Measurements from ENCODE around the gene GABRA5. TPM values are rescaled to one million over a fixed set of nuclear protein-coding genes. Genes with fewer than 3 reads are reported as not detected.

GABRA5 gene
- total RNA-seq, 6 experiments from 2014 or later: 2.0 to 4.9 (median 3.2) TPM

DNA sequence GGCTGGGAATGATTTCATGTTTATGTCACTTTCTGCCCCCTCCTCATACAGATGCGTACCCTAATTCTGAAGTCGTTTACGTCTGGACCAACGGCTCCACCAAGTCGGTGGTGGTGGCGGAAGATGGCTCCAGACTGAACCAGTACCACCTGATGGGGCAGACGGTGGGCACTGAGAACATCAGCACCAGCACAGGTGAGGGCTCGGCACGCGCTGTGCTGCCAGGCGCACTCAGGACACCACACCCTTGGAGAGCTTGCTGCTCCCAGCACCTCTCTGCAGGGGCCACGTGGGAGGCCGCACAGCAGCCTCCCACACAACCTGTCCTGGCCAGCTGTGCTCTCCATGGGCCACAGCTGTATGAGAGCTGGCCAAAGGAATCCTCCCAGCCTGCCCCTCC, 70.3 kb downstream of the GABRA5 start:
- peaks cover 9% of the 10 kb centered on the region for H3K36me3 Mint-ChIP-seq (ENCODE audit: low read depth)
- peaks cover 6% of the 10 kb centered on the region; the same call in 1 of the 2 replicates for H3K27me3 Mint-ChIP-seq (ENCODE audit: insufficient read depth)
- TF ChIP-seq, protein P1, sequence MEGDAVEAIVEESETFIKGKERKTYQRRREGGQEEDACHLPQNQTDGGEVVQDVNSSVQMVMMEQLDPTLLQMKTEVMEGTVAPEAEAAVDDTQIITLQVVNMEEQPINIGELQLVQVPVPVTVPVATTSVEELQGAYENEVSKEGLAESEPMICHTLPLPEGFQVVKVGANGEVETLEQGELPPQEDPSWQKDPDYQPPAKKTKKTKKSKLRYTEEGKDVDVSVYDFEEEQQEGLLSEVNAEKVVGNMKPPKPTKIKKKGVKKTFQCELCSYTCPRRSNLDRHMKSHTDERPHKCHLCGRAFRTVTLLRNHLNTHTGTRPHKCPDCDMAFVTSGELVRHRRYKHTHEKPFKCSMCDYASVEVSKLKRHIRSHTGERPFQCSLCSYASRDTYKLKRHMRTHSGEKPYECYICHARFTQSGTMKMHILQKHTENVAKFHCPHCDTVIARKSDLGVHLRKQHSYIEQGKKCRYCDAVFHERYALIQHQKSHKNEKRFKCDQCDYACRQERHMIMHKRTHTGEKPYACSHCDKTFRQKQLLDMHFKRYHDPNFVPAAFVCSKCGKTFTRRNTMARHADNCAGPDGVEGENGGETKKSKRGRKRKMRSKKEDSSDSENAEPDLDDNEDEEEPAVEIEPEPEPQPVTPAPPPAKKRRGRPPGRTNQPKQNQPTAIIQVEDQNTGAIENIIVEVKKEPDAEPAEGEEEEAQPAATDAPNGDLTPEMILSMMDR (IDR thresholded peaks at IDR 0.05): no peak
- no peak for DNase-seq
- H3K9me3 Mint-ChIP-seq: peaks cover 35% of the 10 kb centered on the region
- H3K4me3 Mint-ChIP-seq: no peak overlapping the region
- H3K4me1 Mint-ChIP-seq (ENCODE audit: low read depth): no peaks in the 10 kb centered on the region
- no peak overlapping the region for H3K27ac Mint-ChIP-seq

DNA sequence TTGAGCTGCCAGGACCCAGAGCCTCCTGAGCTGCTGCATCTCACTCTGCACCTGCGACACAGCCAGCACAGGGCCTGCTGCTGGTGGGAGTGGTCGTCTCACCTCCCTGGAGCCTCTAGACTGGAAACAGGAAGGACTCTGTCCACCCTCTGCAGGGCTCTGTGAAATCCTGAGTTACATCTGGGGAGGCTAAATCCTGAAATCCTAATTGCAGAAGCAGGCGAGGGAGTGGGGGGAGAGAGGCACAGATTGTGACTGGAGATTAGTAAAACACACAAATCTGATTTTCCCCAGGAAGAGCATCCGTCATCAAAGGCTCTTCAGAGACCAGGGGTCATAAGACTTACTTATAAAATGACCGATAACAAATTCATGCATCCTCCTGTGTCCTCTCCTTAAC, 72.5 kb downstream of the GABRA5 start:
- H3K9me3 Mint-ChIP-seq: peaks cover 46% of the 10 kb centered on the region
- no peak overlapping the region for H3K27ac Mint-ChIP-seq
- no peak overlapping the region for H3K4me3 Mint-ChIP-seq
- peaks cover 13% of the 10 kb centered on the region for H3K36me3 Mint-ChIP-seq (ENCODE audit: low read depth)
- TF ChIP-seq, protein P1 (IDR thresholded peaks at IDR 0.05): no peak
- no peaks in the 10 kb centered on the region for H3K4me1 Mint-ChIP-seq (ENCODE audit: low read depth)
- DNase-seq: no peak
- peaks cover 6% of the 10 kb centered on the region; the same call in 1 of the 2 replicates for H3K27me3 Mint-ChIP-seq (ENCODE audit: insufficient read depth)

DNA sequence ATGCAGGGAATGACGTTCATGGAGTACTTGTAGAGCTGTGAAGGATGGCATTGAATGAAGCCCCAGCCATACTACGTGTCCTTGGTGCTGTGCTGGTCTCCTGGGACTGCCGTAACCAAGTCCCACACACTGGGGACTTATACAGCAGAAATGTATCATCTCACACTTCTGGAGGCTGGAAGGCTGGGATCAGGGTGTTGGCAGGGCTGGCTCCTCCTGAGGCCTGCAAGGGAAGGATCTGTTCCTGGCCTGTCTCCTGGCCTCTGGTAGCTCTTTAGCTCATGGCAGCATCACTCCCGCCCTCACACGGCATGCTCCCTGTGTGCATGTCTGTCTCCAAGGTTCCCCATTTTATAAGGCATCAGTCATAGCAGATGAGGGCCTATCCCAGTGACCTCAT, 74.6 kb downstream of the GABRA5 start:
- no peak overlapping the region for H3K27ac Mint-ChIP-seq
- H3K4me3 Mint-ChIP-seq: no peak overlapping the region
- peaks cover 46% of the 10 kb centered on the region for H3K9me3 Mint-ChIP-seq
- peaks cover 8% of the 10 kb centered on the region for H3K36me3 Mint-ChIP-seq (ENCODE audit: low read depth)
- H3K27me3 Mint-ChIP-seq (ENCODE audit: insufficient read depth): peaks cover 6% of the 10 kb centered on the region; the same call in 1 of the 2 replicates
- DNase-seq: no peak
- TF ChIP-seq, protein P1 (IDR thresholded peaks at IDR 0.05): no peak
- no peaks in the 10 kb centered on the region for H3K4me1 Mint-ChIP-seq (ENCODE audit: low read depth)

DNA sequence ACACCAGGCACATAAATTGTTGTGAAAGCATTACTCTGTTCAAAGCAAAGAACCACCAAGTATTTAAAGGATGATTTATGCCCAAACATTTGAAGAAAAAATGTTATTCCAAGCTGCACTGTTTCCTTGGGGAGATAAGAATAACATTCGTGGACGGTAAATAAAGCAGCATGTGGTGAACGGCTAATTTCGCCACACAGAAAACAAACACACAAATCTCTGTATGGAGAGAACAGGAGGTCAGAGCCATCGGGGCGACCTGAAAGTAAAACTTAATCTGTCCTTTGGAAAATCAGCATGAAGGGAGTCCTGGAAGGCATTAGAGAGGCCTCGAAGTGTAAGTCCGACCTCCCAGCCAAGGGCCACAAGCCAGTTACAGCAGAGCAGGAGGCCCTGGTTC, 77.0 kb downstream of the GABRA5 start:
- TF ChIP-seq, protein P1 (IDR thresholded peaks at IDR 0.05): no peak
- Mint-ChIP-seq H3K27me3 (ENCODE audit: insufficient read depth) (peaks cover 3% of the 10 kb centered on the region; the same call in 1 of the 2 replicates), H3K36me3 (ENCODE audit: low read depth) (peaks cover 8% of the 10 kb centered on the region), H3K4me3 (no peak overlapping the region), H3K27ac (no peak overlapping the region), H3K9me3 (peaks cover 45% of the 10 kb centered on the region), H3K4me1 (ENCODE audit: low read depth) (no peaks in the 10 kb centered on the region)
- DNase-seq: no peak

DNA sequence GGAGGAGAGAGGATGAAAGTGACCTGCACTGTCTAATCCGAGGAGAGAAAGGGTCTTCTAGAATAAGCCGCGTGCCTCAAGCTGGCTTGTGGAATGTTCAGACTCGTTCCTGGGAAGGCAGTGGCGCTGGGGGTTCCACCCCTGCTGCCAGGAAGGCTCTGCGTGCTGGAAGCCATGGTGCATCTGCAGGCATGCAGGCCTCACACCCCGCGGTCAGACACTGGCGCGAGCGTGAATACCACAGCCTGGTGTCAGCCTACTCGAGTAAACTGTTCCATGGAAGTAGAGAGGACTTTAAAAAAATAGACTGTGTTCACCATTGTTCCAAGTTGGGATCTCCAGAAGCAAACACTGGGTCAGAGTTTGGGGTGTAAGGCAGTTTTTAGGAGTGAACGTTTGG, 78.2 kb downstream of the GABRA5 start:
- no peak for DNase-seq
- Mint-ChIP-seq H3K27ac (no peak overlapping the region), H3K4me1 (ENCODE audit: low read depth) (no peaks in the 10 kb centered on the region), H3K4me3 (no peak overlapping the region), H3K27me3 (ENCODE audit: insufficient read depth) (no peaks in the 10 kb centered on the region), H3K36me3 (ENCODE audit: low read depth) (peaks cover 8% of the 10 kb centered on the region; the same call in 1 of the 2 replicates), H3K9me3 (peaks cover 43% of the 10 kb centered on the region)
- TF ChIP-seq, protein P1 (IDR thresholded peaks at IDR 0.05): no peak

DNA sequence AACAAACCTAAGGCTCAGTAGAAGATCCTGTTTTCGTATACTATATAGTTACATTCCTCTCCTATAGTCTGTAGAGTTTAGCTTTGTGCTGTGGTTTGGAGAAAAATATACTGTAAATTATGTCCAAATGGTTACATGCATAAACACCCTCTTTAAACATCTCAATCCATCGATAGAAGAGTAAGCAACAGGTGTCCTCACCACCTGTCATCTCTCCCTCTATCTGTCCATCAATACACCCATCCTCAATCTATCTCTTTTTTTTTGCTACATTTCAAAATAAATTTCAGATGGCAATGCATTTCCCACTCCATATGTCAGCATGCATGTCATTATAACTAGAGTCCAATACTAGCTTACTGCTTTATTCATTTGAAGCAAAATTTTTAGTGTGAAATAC, 83.1 kb downstream of the GABRA5 start:
- Mint-ChIP-seq H3K9me3 (peaks cover 41% of the 10 kb centered on the region), H3K27me3 (ENCODE audit: insufficient read depth) (no peaks in the 10 kb centered on the region), H3K4me1 (ENCODE audit: low read depth) (no peaks in the 10 kb centered on the region), H3K27ac (no peak overlapping the region), H3K4me3 (no peak overlapping the region), H3K36me3 (ENCODE audit: low read depth) (peaks cover 4% of the 10 kb centered on the region; the same call in 1 of the 2 replicates)
- TF ChIP-seq, protein P1 (IDR thresholded peaks at IDR 0.05): no peak
- no peak for DNase-seq
